Right renal pelvis (tissue), 4 donors: Measurements from ENCODE around the gene ECM2. TPM values are rescaled to one million over a fixed set of nuclear protein-coding genes. Genes with fewer than 3 reads are reported as not detected.

Experiments
- DNase-seq, 4 donors: peaks; one replicate each; pipeline ENCODE4 v3.0.0-alpha.2; 2013; ENCODE audit warnings: low read depth in 4 of 4, low spot score in 3 of 4, missing footprints in 1 of 4
- polyA plus RNA-seq, 4 donors: library from polyadenylated mRNA; unstranded; fragments of 120-200 nt; gene quantifications; one replicate each; pipeline ENCODE4 v1.2.1, GENCODE V29; 2013; ENCODE audit not compliant: insufficient read length in 4 of 4

The ECM2 gene
- polyA plus RNA-seq, 4 donors = 14.8 to 23.6 (median 18.3) TPM

DNA sequence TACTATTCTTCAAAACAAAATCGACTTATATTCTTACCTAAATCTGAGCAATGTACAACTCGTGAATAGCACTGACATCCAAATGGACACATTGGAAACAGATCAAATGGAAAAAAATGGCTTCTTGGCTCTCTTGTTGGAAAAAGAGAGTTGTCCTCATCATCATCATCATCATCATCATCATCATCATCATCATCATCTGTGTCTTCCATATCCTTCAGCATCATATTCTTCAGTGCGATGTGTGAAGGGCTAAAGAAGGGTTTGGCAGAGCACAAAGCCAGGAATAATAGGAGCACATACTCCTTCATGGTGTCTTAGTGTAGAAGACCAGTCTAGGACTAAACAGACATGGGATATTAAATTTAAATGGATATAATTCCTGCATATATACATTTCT is 61.2 kb downstream of the ECM2 start:
- no peak for DNase-seq

- DNase-seq = no peak
These were observed 67.6 kb downstream of the ECM2 start for GRCh38 chr9:92468206-92468605.

- DNase-seq = no peak
These were observed 68.3 kb downstream of the ECM2 start for GRCh38 chr9:92467511-92467910.

DNA sequence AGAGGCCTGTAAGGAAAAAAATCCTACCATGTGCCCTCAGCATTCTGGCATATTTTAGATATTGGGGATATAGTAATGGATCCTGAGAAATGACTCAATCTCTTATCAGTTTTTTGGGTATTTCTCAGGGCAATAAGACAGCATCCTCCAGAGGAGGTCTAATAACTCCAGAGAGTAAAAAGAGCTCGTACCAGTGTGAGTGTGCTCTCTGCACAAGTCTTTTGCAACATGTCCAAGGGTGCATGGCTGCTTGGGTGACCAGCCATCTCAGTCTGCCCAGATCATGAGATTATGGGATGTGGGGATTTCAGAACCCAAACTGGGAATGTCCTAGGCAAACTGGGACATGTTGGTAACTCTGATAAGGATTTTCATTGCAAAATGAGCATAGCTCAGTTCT is 68.7 kb downstream of the ECM2 start:
- no peak for DNase-seq

GRCh38 chr9:92463984-92464383 is 71.8 kb downstream of the ECM2 start:
- no peak for DNase-seq

- DNase-seq = no peak
These were observed 72.4 kb downstream of the ECM2 start for GRCh38 chr9:92463387-92463786.

DNA sequence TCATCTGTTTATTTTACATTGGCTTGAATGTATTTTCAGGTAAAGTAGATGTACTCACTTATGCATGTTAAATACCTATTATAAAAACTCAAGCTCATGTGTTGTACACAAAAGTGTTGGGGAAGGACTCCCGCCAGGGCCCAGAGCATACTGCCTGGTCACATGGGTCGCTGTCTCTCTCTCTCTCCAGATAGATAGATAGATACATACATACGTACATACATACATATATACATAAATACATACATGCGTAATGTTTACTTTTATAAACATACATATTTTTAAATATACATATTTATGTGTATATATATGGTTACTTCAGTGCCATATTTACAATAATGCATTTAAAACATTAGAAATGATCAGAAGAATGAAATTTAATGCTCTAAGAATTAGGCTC is 78.2 kb downstream of the ECM2 start:
- no peak for DNase-seq

DNA sequence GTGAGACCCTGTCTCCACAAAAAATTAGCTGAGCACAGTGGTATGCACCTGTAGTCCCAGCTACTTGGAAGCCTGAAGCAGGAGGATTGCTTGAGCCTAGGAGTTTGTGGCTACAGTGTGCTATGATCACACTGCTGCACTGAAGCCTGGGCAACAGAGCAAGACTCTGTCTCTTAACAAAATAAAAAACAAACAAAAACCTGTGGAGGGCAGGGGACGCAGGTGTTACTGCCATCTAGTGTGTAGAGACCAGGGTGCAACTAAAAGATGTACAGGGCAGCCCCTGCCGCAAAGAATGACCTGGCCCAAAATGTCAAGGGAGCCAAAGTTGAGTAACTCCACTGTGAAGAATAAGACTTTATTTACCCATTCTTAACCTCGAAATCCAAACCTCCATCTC is 80.6 kb downstream of the ECM2 start:
- DNase-seq = no peak

- DNase-seq = no peak
These were observed 89.3 kb downstream of the ECM2 start for GRCh38 chr9:92446536-92446935.

Other genes starting within 250 kb of the ECM2 start
- 100 to 1,000 TPM in 2 of 4 donors, 10 to 100 TPM in 2; 95.8 to 104 (median 98.9) TPM for gene IARS1, start 242.3 kb downstream of the ECM2 start, polyA plus RNA-seq
- 10 to 100 TPM; 39.0 to 49.1 (median 40.8) TPM for gene NOL8, start 210.6 kb downstream of the ECM2 start, polyA plus RNA-seq
- 1 to 10 TPM; 5.2 to 7.3 (median 5.7) TPM for gene CENPP, start 210.0 kb downstream of the ECM2 start, polyA plus RNA-seq
- 10 to 100 TPM; 72.1 to 99.0 (median 81.5) TPM for gene OGN, start 131.4 kb downstream of the ECM2 start, polyA plus RNA-seq
- 1 to 10 TPM; 1.8 to 6.3 (median 2.2) TPM for gene OMD, start 111.5 kb downstream of the ECM2 start, polyA plus RNA-seq
- gene ASPN, start 53.5 kb downstream of the ECM2 start, polyA plus RNA-seq = 10 to 100 TPM; 16.8 to 25.1 (median 19.7) TPM
- 10 to 100 TPM; 10.2 to 12.2 (median 11.9) TPM for gene IPPK, start 134.1 kb upstream of the ECM2 start, polyA plus RNA-seq
- 10 to 100 TPM; 29.1 to 32.0 (median 30.9) TPM for gene BICD2, start 228.8 kb upstream of the ECM2 start, polyA plus RNA-seq